Measurements from ENCODE around the gene MEG3. TPM values are rescaled to one million over a fixed set of nuclear protein-coding genes. Genes with fewer than 3 reads are reported as not detected.

MEG3 gene
- total RNA-seq, result 1 to 10 TPM in 2 of 3 donors, under 1 TPM in 1; 0.91 to 1.3 (median 1.1) TPM

- peaks cover 2% of the 10 kb centered on the region for H3K4me1 Mint-ChIP-seq (ENCODE audit: low read depth)
- no peak for DNase-seq
- no peak for ATAC-seq
- no peaks in the 10 kb centered on the region for H3K36me3 Mint-ChIP-seq (ENCODE audit: insufficient read depth)
- no peaks in the 10 kb centered on the region for H3K9me3 Mint-ChIP-seq
- H3K27me3 Mint-ChIP-seq (ENCODE audit: low read depth), result peaks cover 55% of the 10 kb centered on the region
- H3K4me3 Mint-ChIP-seq, result no peak within 1 kb of the TSS
Observed at GRCh38 chr14:100825713-100826331, at the start of gene MEG3. MEG3 (plus strand) TSS chr14:100826118.

- Mint-ChIP-seq H3K36me3 (ENCODE audit: insufficient read depth) (no peaks in the 10 kb centered on the region), H3K4me3 (no peak overlapping the region), H3K9me3 (no peaks in the 10 kb centered on the region), H3K4me1 (ENCODE audit: low read depth) (no peaks in the 10 kb centered on the region), H3K27me3 (ENCODE audit: low read depth) (peaks cover 4% of the 10 kb centered on the region)
- ATAC-seq (no peak), DNase-seq (no peak)
Observed at GRCh38 chr14:100776681-100777365, 49.1 kb upstream of the MEG3 start.

- Mint-ChIP-seq H3K4me1 (ENCODE audit: low read depth) (no peaks in the 10 kb centered on the region), H3K4me3 (no peak overlapping the region), H3K27me3 (ENCODE audit: low read depth) (peaks cover 4% of the 10 kb centered on the region), H3K36me3 (ENCODE audit: insufficient read depth) (no peaks in the 10 kb centered on the region), H3K9me3 (no peaks in the 10 kb centered on the region)
- ATAC-seq (no peak), DNase-seq (no peak)
Observed at GRCh38 chr14:100777366-100777817, 48.5 kb upstream of the MEG3 start.

GRCh38 chr14:100777818-100778525, 47.9 kb upstream of the MEG3 start:
- Mint-ChIP-seq H3K9me3 (no peaks in the 10 kb centered on the region), H3K4me3 (no peak overlapping the region), H3K36me3 (ENCODE audit: insufficient read depth) (no peaks in the 10 kb centered on the region), H3K27me3 (ENCODE audit: low read depth) (peaks cover 2% of the 10 kb centered on the region), H3K4me1 (ENCODE audit: low read depth) (no peaks in the 10 kb centered on the region)
- DNase-seq (no peak), ATAC-seq (no peak)

- H3K4me3 Mint-ChIP-seq, result no peak overlapping the region
Observed at GRCh38 chr14:100778526-100778882, 47.4 kb upstream of the MEG3 start.

GRCh38 chr14:100778951-100779690, 46.8 kb upstream of the MEG3 start:
- DNase-seq (no peak), ATAC-seq (no peak)
- H3K4me1 Mint-ChIP-seq (ENCODE audit: low read depth), result no peaks in the 10 kb centered on the region
- no peaks in the 10 kb centered on the region for H3K36me3 Mint-ChIP-seq (ENCODE audit: insufficient read depth)
- no peak overlapping the region for H3K4me3 Mint-ChIP-seq
- no peaks in the 10 kb centered on the region for H3K9me3 Mint-ChIP-seq
- peaks cover under 1% of the 10 kb centered on the region for H3K27me3 Mint-ChIP-seq (ENCODE audit: low read depth)

More at GRCh38 chr14:100778526-100778882, 47.4 kb upstream of the MEG3 start:
- no peak for DNase-seq
- ATAC-seq, result no peak
- Mint-ChIP-seq H3K36me3 (ENCODE audit: insufficient read depth) (no peaks in the 10 kb centered on the region), H3K27me3 (ENCODE audit: low read depth) (peaks cover 2% of the 10 kb centered on the region), H3K9me3 (no peaks in the 10 kb centered on the region), H3K4me1 (ENCODE audit: low read depth) (no peaks in the 10 kb centered on the region)

GRCh38 chr14:100779691-100780080, 46.2 kb upstream of the MEG3 start:
- no peaks in the 10 kb centered on the region for H3K9me3 Mint-ChIP-seq
- H3K4me3 Mint-ChIP-seq, result no peak overlapping the region
- DNase-seq (no peak), ATAC-seq (no peak)
- no peaks in the 10 kb centered on the region for H3K36me3 Mint-ChIP-seq (ENCODE audit: insufficient read depth)
- no peaks in the 10 kb centered on the region for H3K27me3 Mint-ChIP-seq (ENCODE audit: low read depth)
- no peaks in the 10 kb centered on the region for H3K4me1 Mint-ChIP-seq (ENCODE audit: low read depth)

GRCh38 chr14:100780246-100780645, 45.7 kb upstream of the MEG3 start:
- Mint-ChIP-seq H3K4me3 (no peak overlapping the region), H3K4me1 (ENCODE audit: low read depth) (no peaks in the 10 kb centered on the region), H3K36me3 (ENCODE audit: insufficient read depth) (no peaks in the 10 kb centered on the region), H3K9me3 (no peaks in the 10 kb centered on the region), H3K27me3 (ENCODE audit: low read depth) (no peaks in the 10 kb centered on the region)
- ATAC-seq (no peak), DNase-seq (no peak)

- H3K4me1 Mint-ChIP-seq (ENCODE audit: low read depth), result no peaks in the 10 kb centered on the region
- DNase-seq, result no peak
- H3K36me3 Mint-ChIP-seq (ENCODE audit: insufficient read depth), result no peaks in the 10 kb centered on the region
- no peak overlapping the region for H3K4me3 Mint-ChIP-seq
- ATAC-seq, result no peak
- no peaks in the 10 kb centered on the region for H3K27me3 Mint-ChIP-seq (ENCODE audit: low read depth)
- no peaks in the 10 kb centered on the region for H3K9me3 Mint-ChIP-seq
Observed at GRCh38 chr14:100780646-100781355, 45.1 kb upstream of the MEG3 start.

- H3K9me3 Mint-ChIP-seq, result no peaks in the 10 kb centered on the region
- no peak overlapping the region for H3K4me3 Mint-ChIP-seq
- H3K36me3 Mint-ChIP-seq (ENCODE audit: insufficient read depth), result no peaks in the 10 kb centered on the region
- H3K4me1 Mint-ChIP-seq (ENCODE audit: low read depth), result no peaks in the 10 kb centered on the region
- ATAC-seq (no peak), DNase-seq (no peak)
- H3K27me3 Mint-ChIP-seq (ENCODE audit: low read depth), result no peaks in the 10 kb centered on the region
Observed at GRCh38 chr14:100781952-100782351, 44.0 kb upstream of the MEG3 start.

GRCh38 chr14:100782516-100783320, 43.2 kb upstream of the MEG3 start:
- H3K9me3 Mint-ChIP-seq, result no peaks in the 10 kb centered on the region
- H3K4me3 Mint-ChIP-seq, result no peak overlapping the region
- peaks cover under 1% of the 10 kb centered on the region for H3K27me3 Mint-ChIP-seq (ENCODE audit: low read depth)
- no peaks in the 10 kb centered on the region for H3K36me3 Mint-ChIP-seq (ENCODE audit: insufficient read depth)
- no peaks in the 10 kb centered on the region for H3K4me1 Mint-ChIP-seq (ENCODE audit: low read depth)
- DNase-seq (no peak), ATAC-seq (no peak)

- no peak for DNase-seq
- no peaks in the 10 kb centered on the region for H3K9me3 Mint-ChIP-seq
- H3K4me3 Mint-ChIP-seq, result no peak overlapping the region
- H3K36me3 Mint-ChIP-seq (ENCODE audit: insufficient read depth), result no peaks in the 10 kb centered on the region
- no peak for ATAC-seq
- peaks cover 7% of the 10 kb centered on the region for H3K27me3 Mint-ChIP-seq (ENCODE audit: low read depth)
- H3K4me1 Mint-ChIP-seq (ENCODE audit: low read depth), result no peaks in the 10 kb centered on the region
Observed at GRCh38 chr14:100783630-100784370, 42.1 kb upstream of the MEG3 start.
